ENCODE data around the gene KPNA6. TPM values are rescaled to one million over a fixed set of nuclear protein-coding genes. Genes with fewer than 3 reads are reported as not detected.

Gene KPNA6
- polyA plus RNA-seq, 1 experiment = 26.6 TPM

DNA sequence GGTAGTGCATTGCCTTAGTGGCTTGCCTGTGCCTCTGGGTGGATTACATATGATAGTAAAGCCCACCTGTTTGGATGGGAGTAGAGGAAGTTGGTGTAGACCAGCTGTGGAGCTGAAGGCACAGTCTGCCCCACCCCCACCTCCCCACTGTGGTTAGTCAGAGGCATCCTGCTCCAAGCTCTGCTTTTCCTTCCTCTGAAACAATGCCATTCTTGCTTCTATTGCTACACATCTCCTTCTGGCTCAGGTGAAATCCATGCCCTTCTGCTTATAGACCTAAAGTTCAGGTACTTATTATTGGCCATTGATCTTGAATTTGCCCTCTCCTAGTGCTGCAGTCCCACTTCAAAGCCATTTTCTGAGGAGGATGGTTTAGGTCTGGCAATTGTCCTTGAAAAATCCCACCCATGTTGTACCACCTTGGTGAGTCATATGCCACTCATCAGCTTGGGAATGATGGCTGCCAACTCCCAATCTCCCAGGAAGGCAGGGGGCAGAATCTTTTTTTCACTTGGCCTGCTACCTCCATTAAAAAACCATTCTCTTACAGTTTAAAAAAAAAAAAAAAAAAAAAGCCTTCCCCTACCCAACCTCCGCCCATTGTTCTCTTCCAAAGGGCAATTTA, 64.9 kb downstream of the KPNA6 start:
- Histone ChIP-seq H3K4me3 (ENCODE audit: low read depth, low read length) (no peak overlapping the region), H3K27me3 (ENCODE audit: control insufficient read depth, insufficient read depth, low read length) (no peaks in the 10 kb centered on the region), H3K36me3 (ENCODE audit: control insufficient read depth, insufficient read depth, low read length) (peaks cover 23% of the 10 kb centered on the region)
- DNase-seq (ENCODE audit: low read depth) = no peak
- CTCF ChIA-PET = no interaction called here
- TF ChIP-seq, protein P1, sequence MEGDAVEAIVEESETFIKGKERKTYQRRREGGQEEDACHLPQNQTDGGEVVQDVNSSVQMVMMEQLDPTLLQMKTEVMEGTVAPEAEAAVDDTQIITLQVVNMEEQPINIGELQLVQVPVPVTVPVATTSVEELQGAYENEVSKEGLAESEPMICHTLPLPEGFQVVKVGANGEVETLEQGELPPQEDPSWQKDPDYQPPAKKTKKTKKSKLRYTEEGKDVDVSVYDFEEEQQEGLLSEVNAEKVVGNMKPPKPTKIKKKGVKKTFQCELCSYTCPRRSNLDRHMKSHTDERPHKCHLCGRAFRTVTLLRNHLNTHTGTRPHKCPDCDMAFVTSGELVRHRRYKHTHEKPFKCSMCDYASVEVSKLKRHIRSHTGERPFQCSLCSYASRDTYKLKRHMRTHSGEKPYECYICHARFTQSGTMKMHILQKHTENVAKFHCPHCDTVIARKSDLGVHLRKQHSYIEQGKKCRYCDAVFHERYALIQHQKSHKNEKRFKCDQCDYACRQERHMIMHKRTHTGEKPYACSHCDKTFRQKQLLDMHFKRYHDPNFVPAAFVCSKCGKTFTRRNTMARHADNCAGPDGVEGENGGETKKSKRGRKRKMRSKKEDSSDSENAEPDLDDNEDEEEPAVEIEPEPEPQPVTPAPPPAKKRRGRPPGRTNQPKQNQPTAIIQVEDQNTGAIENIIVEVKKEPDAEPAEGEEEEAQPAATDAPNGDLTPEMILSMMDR (IDR thresholded peaks at IDR 0.05; ENCODE audit: insufficient read depth, low read depth, low read length) = no peak
- POLR2A ChIA-PET = interaction anchor here (0.6 to 0.7 kb wide), 2 partner anchors 139 to 208 kb away, joined by 5 to 18 read pairs; no protein-coding TSS in a partner anchor

DNA sequence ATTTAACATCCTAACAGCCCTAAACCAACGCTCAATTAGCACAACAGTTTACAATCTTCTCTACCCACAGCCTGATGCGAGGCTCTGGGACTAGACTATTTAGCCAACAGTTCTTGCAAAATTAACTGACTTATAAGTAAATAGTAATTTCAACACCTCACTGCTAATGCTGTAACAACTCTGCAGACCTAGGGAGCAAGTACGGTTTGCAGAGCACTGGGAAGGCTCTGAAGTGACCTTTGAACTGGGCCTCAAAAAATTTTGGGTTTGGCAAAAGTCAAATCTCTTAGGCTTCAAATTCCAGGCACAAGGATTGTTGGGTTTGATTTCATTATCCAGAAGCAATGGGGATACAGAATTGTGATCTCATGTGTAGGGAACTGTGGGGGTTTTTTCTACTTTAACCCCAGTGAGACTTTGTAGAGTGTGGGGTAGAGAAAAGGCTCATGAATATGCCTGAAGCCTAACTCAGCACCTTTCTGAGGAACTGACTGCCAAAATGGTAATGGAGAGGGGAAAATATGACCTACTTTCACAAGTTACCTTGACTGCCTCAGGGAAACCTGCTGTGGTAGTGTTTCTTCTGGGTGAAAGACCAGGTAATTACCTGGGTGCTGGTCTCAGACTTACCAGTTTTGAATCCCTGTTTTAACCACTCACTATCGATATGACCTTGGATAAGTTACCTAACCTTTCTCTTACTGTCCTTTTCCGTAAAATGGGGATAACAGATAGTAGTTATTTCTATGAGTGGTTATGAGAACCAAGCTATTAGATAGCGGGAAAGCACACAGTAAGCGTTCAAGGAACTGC, 70.7 kb downstream of the KPNA6 start:
- peaks cover 2% of the 10 kb centered on the region for H3K36me3 ChIP-seq (ENCODE audit: control insufficient read depth, insufficient read depth, low read length)
- CTCF ChIA-PET = interaction anchor here (0.7 to 2.0 kb wide), 4 partner anchors 24 to 70 kb away, joined by 3 to 5 read pairs (median 4); no protein-coding TSS in a partner anchor
- H3K27me3 ChIP-seq (ENCODE audit: control insufficient read depth, insufficient read depth, low read length) = no peaks in the 10 kb centered on the region
- H3K4me3 ChIP-seq (ENCODE audit: low read depth, low read length) = no peak overlapping the region
- POLR2A ChIA-PET = no interaction called here
- DNase-seq (ENCODE audit: low read depth) = no peak
- TF ChIP-seq, protein P1 (IDR thresholded peaks at IDR 0.05; ENCODE audit: insufficient read depth, low read depth, low read length) = no peak

DNA sequence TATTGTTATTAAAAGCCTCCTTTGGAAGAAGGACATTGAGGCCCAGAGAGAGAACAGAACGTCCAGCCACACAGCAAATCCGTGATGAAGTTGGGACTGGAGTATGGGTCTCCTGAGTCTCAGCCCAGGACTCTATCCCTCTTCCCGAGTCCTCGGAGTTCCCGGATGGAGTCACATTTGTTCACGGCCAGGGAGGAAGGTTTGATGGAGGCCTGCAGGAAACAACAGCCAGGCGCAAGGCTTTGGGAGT, 71.3 kb downstream of the KPNA6 start:
- Histone ChIP-seq H3K4me3 (ENCODE audit: low read depth, low read length) (peak overlapping the region; percentile 66; the same call in 1 of the 2 replicates), H3K36me3 (ENCODE audit: control insufficient read depth, insufficient read depth, low read length) (peaks cover 2% of the 10 kb centered on the region), H3K27me3 (ENCODE audit: control insufficient read depth, insufficient read depth, low read length) (no peaks in the 10 kb centered on the region)
- no peak for DNase-seq (ENCODE audit: low read depth)
- CTCF ChIA-PET = interaction anchor here (0.7 to 2.0 kb wide), 4 partner anchors 25 to 70 kb away, joined by 3 to 5 read pairs (median 4); no protein-coding TSS in a partner anchor
- TF ChIP-seq, protein P1 (IDR thresholded peaks at IDR 0.05; ENCODE audit: insufficient read depth, low read depth, low read length) = no peak
- POLR2A ChIA-PET = no interaction called here

DNA sequence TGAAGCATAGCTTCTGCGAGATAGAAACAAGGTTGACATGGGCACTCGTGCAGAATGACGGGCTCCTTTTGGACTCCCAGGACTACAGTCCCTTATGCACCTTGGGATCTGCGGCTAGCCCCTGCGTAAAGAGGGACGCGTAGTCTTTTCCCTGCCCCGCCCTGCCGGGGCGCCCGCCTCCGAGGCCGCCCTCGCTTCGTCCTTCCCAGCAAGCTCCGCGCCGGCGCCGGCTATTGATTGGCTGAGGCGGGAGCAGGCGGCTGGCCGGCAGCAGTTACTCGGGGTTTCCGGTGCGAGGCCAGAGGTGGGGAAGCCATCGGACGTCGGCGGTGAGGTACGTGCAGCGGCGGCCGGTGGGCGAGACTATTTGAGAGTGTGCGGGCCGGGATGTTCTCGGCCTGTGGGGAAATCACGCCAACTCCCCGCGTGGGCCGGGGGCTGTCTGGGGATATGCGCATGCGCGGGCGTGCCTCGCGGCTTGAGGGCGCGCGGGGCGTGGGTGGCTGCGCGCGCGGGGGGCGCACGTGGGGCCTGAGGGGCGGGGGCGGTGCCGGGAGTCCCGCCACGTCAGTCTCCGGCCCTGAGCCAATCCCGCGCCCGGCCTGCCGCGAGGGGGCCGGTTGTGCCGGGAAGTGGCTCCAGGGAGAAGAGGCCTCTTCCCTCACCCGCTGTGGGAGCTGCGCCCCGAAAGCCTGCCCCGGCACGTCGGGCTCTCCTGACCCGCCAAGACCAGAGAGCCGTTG, 71.8 kb downstream of the KPNA6 start, which contains the start of gene TXLNA:
Gene TXLNA (plus strand): TSS at position 233 of the 743 bp plus-strand sequence. CDS start 671 bp downstream, outside the sequence.
- Histone ChIP-seq H3K36me3 (ENCODE audit: control insufficient read depth, insufficient read depth, low read length) (peaks cover 6% of the 10 kb centered on the region), H3K27me3 (ENCODE audit: control insufficient read depth, insufficient read depth, low read length) (no peaks in the 10 kb centered on the region), H3K4me3 (ENCODE audit: low read depth, low read length) (peak within 1 kb of the TSS; percentile 66)
- TF ChIP-seq, protein P1 (IDR thresholded peaks at IDR 0.05; ENCODE audit: insufficient read depth, low read depth, low read length) = no peak
- peak; percentile 51 for DNase-seq (ENCODE audit: low read depth)
- ChIA-PET CTCF (interaction anchor here (0.7 to 2.0 kb wide), 6 partner anchors 25 to 107 kb away, joined by 3 to 5 read pairs (median 4); partner anchors contain the start of gene TMEM39B), POLR2A (interaction anchor here (0.9 kb wide), 1 partner anchor 18 kb away, joined by 3 read pairs; no protein-coding TSS in a partner anchor)
